Measurements from ENCODE around the gene GKN1.

The GKN1 gene

DNA sequence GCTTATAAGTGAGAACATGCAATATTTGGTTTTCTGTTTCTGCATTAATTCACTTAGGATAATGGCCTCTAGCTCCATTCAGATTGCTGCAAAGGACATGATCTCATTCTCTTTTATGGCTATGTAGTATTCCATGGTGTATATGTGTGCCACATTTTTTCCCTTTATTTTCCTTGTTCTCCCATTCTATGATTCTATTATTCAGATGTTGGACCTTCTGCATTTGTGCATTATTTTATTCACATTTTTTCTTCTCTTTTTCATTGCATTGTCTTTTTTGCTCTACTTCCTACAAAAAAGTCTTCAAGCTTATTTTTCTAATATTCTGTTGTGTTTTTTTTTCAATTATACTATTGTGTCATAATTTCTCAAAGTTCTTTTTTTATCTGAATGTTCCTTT is 27.4 kb downstream of the GKN1 start:
- Histone ChIP-seq H3K9ac (ENCODE audit: low read depth in 1 of 2, low read length in 2 of 2) (no peak overlapping the region), H3K9me3 (ENCODE audit: control insufficient read depth in 2 of 2, low read length in 2 of 2) (no peaks in the 10 kb centered on the region), H3K36me3 (ENCODE audit: control insufficient read depth in 2 of 2, insufficient read depth in 2 of 2, low read length in 2 of 2) (no peaks in the 10 kb centered on the region), H3K27ac (ENCODE audit: low read depth in 2 of 2, low read length in 2 of 2) (no peak overlapping the region), H3K4me1 (ENCODE audit: control insufficient read depth in 2 of 2, insufficient read depth in 2 of 2, low read length in 2 of 2) (no peaks in the 10 kb centered on the region), H3K27me3 (ENCODE audit: control insufficient read depth in 2 of 2, insufficient read depth in 2 of 2, low read length in 2 of 2) (peaks cover 0 to 2% of the 10 kb centered on the region in 2 donors), H3K4me3 (ENCODE audit: low read length in 2 of 2) (no peak overlapping the region)

DNA sequence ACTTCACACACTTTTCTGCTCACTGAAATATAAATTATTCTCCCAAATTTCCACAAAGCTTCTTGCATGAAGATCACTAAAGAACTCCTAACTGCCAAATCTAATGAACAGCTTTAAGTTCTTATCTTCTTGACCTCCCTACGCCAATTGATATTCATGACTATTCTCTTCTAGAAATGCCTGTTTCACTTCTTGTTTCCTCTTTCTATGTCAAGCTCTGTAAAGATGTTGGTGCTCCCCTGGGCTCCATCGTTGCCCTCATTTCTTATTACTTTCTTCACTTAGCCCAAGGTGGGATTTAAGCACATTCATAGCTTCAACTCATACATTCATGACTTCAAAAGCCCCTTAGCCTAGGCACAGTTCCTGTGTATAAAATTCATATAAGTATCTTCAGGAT is 29.3 kb downstream of the GKN1 start:
- no peaks in the 10 kb centered on the region for H3K4me1 ChIP-seq (ENCODE audit: control insufficient read depth in 2 of 2, insufficient read depth in 2 of 2, low read length in 2 of 2)
- no peaks in the 10 kb centered on the region for H3K36me3 ChIP-seq (ENCODE audit: control insufficient read depth in 2 of 2, insufficient read depth in 2 of 2, low read length in 2 of 2)
- H3K9me3 ChIP-seq (ENCODE audit: control insufficient read depth in 2 of 2, low read length in 2 of 2): no peaks in the 10 kb centered on the region
- no peak overlapping the region for H3K4me3 ChIP-seq (ENCODE audit: low read length in 2 of 2)
- peaks cover 0 to 2% of the 10 kb centered on the region in 2 donors for H3K27me3 ChIP-seq (ENCODE audit: control insufficient read depth in 2 of 2, insufficient read depth in 2 of 2, low read length in 2 of 2)
- H3K9ac ChIP-seq (ENCODE audit: low read depth in 1 of 2, low read length in 2 of 2): no peak overlapping the region
- no peak overlapping the region for H3K27ac ChIP-seq (ENCODE audit: low read depth in 2 of 2, low read length in 2 of 2)

DNA sequence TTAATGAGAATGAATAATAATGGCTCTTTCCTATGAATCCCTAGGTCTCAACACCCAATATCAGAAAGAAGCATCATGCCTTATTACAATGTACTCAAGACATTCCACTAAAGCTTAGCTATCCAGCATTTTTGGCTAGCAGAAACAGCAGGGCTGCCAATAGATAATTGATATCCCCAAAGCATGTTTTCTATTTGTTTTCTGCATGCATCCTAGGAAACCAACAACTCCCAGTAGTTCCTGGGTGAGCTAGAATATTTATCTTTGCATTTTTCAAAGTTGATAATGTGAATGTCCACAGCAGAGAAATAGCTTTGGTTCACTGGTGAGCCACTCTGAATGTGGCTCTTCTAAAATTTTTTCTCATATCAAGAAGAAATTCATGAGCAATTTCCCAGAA is 32.7 kb downstream of the GKN1 start:
- H3K27me3 ChIP-seq (ENCODE audit: control insufficient read depth in 2 of 2, insufficient read depth in 2 of 2, low read length in 2 of 2): no peaks in the 10 kb centered on the region
- H3K9me3 ChIP-seq (ENCODE audit: control insufficient read depth in 2 of 2, low read length in 2 of 2): no peaks in the 10 kb centered on the region
- no peaks in the 10 kb centered on the region for H3K36me3 ChIP-seq (ENCODE audit: control insufficient read depth in 2 of 2, insufficient read depth in 2 of 2, low read length in 2 of 2)
- no peaks in the 10 kb centered on the region for H3K4me1 ChIP-seq (ENCODE audit: control insufficient read depth in 2 of 2, insufficient read depth in 2 of 2, low read length in 2 of 2)
- H3K27ac ChIP-seq (ENCODE audit: low read depth in 2 of 2, low read length in 2 of 2): no peak overlapping the region
- H3K9ac ChIP-seq (ENCODE audit: low read depth in 1 of 2, low read length in 2 of 2): no peak overlapping the region
- H3K4me3 ChIP-seq (ENCODE audit: low read length in 2 of 2): no peak overlapping the region

DNA sequence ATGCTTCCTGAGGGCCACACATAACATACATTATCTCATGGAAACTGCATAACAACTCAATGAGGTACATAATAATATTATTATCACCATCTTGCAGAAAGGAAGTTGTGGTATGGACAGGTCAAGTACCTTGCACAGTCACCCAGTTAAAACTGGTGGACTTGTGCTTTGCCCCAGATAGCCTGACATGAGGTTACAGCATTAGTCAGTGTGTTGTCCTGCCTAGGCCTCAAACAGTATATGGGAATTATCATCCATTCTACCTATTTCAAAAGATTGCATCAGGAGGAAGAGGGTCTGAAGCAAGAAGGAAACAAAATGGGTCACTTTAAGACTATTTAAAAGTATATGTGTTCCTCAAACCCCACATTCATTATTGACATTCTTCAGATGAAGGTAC is 33.2 kb downstream of the GKN1 start:
- H3K4me3 ChIP-seq (ENCODE audit: low read length in 2 of 2): no peak overlapping the region
- peaks cover 0 to 2% of the 10 kb centered on the region in 2 donors for H3K4me1 ChIP-seq (ENCODE audit: control insufficient read depth in 2 of 2, insufficient read depth in 2 of 2, low read length in 2 of 2)
- no peaks in the 10 kb centered on the region for H3K9me3 ChIP-seq (ENCODE audit: control insufficient read depth in 2 of 2, low read length in 2 of 2)
- H3K36me3 ChIP-seq (ENCODE audit: control insufficient read depth in 2 of 2, insufficient read depth in 2 of 2, low read length in 2 of 2): no peaks in the 10 kb centered on the region
- peaks cover 0 to 2% of the 10 kb centered on the region in 2 donors for H3K27me3 ChIP-seq (ENCODE audit: control insufficient read depth in 2 of 2, insufficient read depth in 2 of 2, low read length in 2 of 2)
- no peak overlapping the region for H3K27ac ChIP-seq (ENCODE audit: low read depth in 2 of 2, low read length in 2 of 2)
- no peak overlapping the region for H3K9ac ChIP-seq (ENCODE audit: low read depth in 1 of 2, low read length in 2 of 2)

DNA sequence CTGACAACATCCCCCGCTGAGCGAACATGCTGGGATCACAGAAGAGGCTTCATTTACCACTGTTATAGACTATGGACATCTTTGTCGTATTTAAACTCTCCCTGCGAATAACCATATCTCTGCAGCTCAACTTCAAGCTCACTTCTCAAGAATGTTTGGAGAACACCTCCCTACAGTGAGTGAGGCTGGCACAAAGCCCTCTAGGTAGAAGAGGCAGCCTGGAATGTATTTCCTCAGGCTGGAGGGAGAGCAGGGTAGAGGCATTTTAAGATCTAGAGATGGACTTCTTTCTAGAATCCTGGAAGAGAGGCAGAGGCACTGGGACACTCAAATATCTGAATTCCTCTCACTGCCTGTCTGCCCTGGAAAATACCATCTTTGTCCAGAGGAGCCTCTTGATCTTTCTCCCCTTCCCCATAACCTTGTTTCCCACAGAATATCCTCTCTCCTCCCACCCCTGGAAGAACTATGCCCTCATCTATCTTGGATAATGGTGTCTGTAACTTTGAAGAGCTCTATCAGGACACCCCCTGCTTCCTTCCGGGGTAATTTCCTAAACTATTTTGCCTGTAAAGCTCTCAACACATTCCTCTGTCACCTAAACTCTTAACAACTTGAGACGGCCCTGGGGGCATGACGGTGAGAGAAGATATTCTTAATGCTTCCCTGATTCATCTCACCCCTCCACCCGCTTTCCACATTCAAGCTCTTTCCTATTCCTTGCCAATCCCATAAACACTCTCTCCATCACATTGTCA is 36.2 kb downstream of the GKN1 start:
- Histone ChIP-seq H3K36me3 (ENCODE audit: control insufficient read depth in 2 of 2, insufficient read depth in 2 of 2, low read length in 2 of 2) (no peaks in the 10 kb centered on the region), H3K4me3 (ENCODE audit: low read length in 2 of 2) (no peak overlapping the region), H3K9ac (ENCODE audit: low read depth in 1 of 2, low read length in 2 of 2) (no peak overlapping the region), H3K27me3 (ENCODE audit: control insufficient read depth in 2 of 2, insufficient read depth in 2 of 2, low read length in 2 of 2) (peaks cover 9 to 16% of the 10 kb centered on the region in 2 donors), H3K9me3 (ENCODE audit: control insufficient read depth in 2 of 2, low read length in 2 of 2) (no peaks in the 10 kb centered on the region), H3K4me1 (ENCODE audit: control insufficient read depth in 2 of 2, insufficient read depth in 2 of 2, low read length in 2 of 2) (peaks cover 2 to 10% of the 10 kb centered on the region in 2 donors), H3K27ac (ENCODE audit: low read depth in 2 of 2, low read length in 2 of 2) (no peak overlapping the region)

DNA sequence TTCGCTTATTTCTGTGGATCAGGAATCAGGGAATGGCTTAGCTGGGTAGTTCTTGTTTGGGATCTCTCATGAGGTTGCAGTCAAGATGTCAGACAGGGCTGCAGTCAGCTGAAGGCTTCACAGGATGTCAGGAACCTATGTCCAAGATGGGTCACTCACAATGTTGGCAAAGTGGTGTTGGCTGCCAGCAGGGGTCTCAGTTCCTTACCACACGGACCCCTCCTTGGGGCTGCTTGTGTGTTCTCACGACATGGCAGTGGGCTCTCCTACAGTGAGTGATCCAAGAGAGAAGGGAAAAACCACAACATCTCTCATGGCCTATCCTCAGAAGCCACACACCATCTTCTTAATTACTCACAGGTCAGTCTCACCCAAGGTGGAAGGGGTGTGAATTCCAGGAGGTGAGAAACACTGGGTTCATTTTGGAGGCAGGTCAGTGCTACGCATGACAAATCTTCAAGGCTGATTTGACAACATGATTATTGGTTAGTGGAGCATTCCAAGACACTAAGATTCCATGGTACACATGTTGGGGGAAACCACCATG is 37.2 kb downstream of the GKN1 start:
- no peaks in the 10 kb centered on the region for H3K9me3 ChIP-seq (ENCODE audit: control insufficient read depth in 2 of 2, low read length in 2 of 2)
- H3K36me3 ChIP-seq (ENCODE audit: control insufficient read depth in 2 of 2, insufficient read depth in 2 of 2, low read length in 2 of 2): no peaks in the 10 kb centered on the region
- no peak overlapping the region for H3K4me3 ChIP-seq (ENCODE audit: low read length in 2 of 2)
- no peak overlapping the region for H3K27ac ChIP-seq (ENCODE audit: low read depth in 2 of 2, low read length in 2 of 2)
- H3K27me3 ChIP-seq (ENCODE audit: control insufficient read depth in 2 of 2, insufficient read depth in 2 of 2, low read length in 2 of 2): peaks cover 9 to 20% of the 10 kb centered on the region in 2 donors
- H3K9ac ChIP-seq (ENCODE audit: low read depth in 1 of 2, low read length in 2 of 2): no peak overlapping the region
- H3K4me1 ChIP-seq (ENCODE audit: control insufficient read depth in 2 of 2, insufficient read depth in 2 of 2, low read length in 2 of 2): peaks cover 2 to 10% of the 10 kb centered on the region in 2 donors

DNA sequence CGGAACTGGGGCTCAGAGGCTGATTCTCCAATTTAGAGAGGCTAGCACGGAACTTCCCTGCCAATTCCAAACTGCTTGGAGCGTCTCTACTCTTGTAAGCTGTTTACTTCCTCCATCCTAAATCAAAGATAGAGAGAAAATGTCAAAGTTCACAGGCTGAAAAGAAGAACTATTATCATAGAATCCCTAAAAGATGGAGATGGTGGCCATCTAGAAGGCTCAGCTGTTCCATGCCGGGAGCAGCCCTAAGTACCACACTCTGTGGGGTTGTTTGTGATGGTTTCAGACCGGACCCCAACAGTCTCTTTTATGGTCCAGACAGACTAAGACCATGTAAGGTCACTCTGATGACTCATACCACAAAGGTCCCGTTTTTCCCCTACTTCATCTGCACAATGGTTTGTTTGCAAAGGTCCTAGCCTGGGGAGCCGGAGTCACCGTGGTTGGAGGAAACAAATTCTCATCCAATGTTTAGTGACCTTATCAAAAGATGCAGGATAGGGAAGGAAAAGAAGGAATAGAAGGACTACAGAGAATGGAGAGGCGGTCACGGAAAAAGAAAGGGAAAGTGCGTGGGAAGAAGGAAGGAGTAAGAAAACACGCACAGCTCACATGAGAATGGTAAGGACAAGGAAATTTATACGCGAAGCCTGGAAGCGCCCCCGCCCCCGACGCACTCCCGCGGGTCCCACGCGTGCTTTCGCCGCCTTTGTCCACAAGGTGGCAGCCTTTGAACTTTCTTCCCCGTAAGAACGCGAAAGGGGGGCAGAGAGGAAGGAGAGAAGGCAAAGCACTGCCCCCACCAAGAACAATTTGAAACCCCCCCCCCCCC is 38.1 kb downstream of the GKN1 start:
- H3K27me3 ChIP-seq (ENCODE audit: control insufficient read depth in 2 of 2, insufficient read depth in 2 of 2, low read length in 2 of 2): peaks cover 9 to 23% of the 10 kb centered on the region in 2 donors

DNA sequence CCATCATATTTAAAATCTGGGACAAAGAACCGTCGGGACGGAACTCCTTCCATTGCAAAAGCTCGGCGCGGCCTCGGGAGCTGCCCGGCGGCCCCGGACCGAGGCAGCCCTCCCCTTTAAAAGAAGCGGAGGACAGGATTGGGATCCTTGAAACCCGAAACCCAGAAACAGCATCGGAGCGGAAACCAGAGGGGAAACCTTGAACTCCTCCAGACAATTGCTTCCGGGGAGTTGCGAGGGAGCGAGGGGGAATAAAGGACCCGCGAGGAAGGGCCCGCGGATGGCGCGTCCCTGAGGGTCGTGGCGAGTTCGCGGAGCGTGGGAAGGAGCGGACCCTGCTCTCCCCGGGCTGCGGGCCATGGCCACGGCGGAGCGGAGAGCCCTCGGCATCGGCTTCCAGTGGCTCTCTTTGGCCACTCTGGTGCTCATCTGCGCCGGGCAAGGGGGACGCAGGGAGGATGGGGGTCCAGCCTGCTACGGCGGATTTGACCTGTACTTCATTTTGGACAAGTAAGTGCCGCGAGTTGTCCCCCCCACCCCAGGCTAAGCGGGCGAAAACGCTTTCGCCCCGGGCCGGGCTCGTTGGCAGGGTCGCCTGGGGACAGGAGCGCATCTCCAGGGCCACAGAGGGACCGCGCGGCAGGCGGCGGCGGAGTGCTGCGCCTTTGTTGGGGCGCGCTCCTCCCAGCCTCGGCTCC is 38.9 kb downstream of the GKN1 start, which contains the start of gene ANTXR1:
ANTXR1 (plus strand) TSS at position 38 of the 698 bp plus-strand sequence; CDS start at position 359, 321 bp downstream.
- Histone ChIP-seq H3K36me3 (ENCODE audit: control insufficient read depth in 2 of 2, insufficient read depth in 2 of 2, low read length in 2 of 2) (no peaks in the 10 kb centered on the region), H3K27me3 (ENCODE audit: control insufficient read depth in 2 of 2, insufficient read depth in 2 of 2, low read length in 2 of 2) (peaks cover 12 to 23% of the 10 kb centered on the region in 2 donors), H3K9me3 (ENCODE audit: control insufficient read depth in 2 of 2, low read length in 2 of 2) (no peaks in the 10 kb centered on the region), H3K4me1 (ENCODE audit: control insufficient read depth in 2 of 2, insufficient read depth in 2 of 2, low read length in 2 of 2) (peaks cover 2 to 10% of the 10 kb centered on the region in 2 donors), H3K27ac (ENCODE audit: low read depth in 2 of 2, low read length in 2 of 2) (peak within 1 kb of the TSS; percentile 67 to 80), H3K9ac (ENCODE audit: low read depth in 1 of 2, low read length in 2 of 2) (peak within 1 kb of the TSS; percentile 5 to 75), H3K4me3 (ENCODE audit: low read length in 2 of 2) (peak within 1 kb of the TSS; percentile 66 to 74)

More for the DNA sequence above, 38.1 kb downstream of the GKN1 start:
- Histone ChIP-seq H3K4me3 (ENCODE audit: low read length in 2 of 2) (peak overlapping the region; percentile 66 to 74), H3K9ac (ENCODE audit: low read depth in 1 of 2, low read length in 2 of 2) (no peak overlapping the region), H3K9me3 (ENCODE audit: control insufficient read depth in 2 of 2, low read length in 2 of 2) (no peaks in the 10 kb centered on the region), H3K36me3 (ENCODE audit: control insufficient read depth in 2 of 2, insufficient read depth in 2 of 2, low read length in 2 of 2) (no peaks in the 10 kb centered on the region), H3K27ac (ENCODE audit: low read depth in 2 of 2, low read length in 2 of 2) (peak overlapping the region; percentile 67 to 80), H3K4me1 (ENCODE audit: control insufficient read depth in 2 of 2, insufficient read depth in 2 of 2, low read length in 2 of 2) (peaks cover 2 to 10% of the 10 kb centered on the region in 2 donors)

DNA sequence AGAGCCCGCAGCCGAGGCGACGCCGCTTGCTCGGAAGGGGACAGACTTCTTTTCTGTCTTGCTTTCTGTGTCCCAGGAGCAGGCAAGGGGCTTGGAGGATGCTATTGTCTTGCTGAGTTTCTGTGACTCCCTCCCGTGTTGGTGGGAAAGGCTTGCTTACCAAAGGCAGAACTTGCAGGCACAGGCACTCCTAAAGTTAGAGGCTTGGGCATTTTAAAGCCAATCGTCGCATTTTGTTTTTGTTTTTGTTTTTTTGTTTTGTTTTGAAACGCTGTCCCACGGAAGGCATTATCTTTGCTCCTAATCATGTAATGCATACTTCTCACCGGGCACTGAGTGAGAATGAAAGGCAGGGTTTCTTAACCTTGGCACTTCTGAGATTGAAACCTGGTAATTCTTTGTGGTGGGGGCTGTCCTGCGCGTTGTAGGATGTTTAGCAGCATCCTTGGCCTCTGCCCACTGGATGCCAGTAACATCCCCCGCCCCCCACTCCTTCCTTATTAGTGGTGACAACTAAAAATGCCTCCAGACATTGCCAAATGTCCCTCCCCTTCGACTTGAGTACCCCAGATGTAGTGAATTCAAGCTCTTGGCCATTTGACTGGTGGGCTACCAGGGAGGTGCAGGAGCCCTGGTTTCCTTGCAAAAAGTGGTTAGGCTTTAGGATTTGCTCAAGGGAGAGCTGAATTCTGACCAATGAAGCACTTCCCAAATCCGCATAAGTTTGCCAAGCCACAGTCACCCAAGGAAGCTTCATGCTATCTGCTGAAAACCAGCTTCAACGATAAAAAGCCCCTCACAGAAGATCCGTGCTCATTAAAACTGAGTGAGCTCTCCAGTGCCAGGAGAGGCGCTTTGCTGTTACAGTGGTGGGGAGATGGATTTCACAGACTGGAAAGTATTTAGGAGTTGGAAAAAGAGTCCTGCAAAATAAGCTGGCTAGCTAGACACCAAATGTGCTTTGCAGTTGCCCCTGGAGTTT is 39.7 kb downstream of the GKN1 start:
- peak overlapping the region; percentile 67 to 80 for H3K27ac ChIP-seq (ENCODE audit: low read depth in 2 of 2, low read length in 2 of 2)
- peak overlapping the region; percentile 66 to 74 for H3K4me3 ChIP-seq (ENCODE audit: low read length in 2 of 2)

More for the DNA sequence above, 39.7 kb downstream of the GKN1 start:
- Histone ChIP-seq H3K9me3 (ENCODE audit: control insufficient read depth in 2 of 2, low read length in 2 of 2) (no peaks in the 10 kb centered on the region), H3K27me3 (ENCODE audit: control insufficient read depth in 2 of 2, insufficient read depth in 2 of 2, low read length in 2 of 2) (peaks cover 13 to 23% of the 10 kb centered on the region in 2 donors), H3K9ac (ENCODE audit: low read depth in 1 of 2, low read length in 2 of 2) (peak overlapping the region; percentile 5 to 18), H3K36me3 (ENCODE audit: control insufficient read depth in 2 of 2, insufficient read depth in 2 of 2, low read length in 2 of 2) (no peaks in the 10 kb centered on the region), H3K4me1 (ENCODE audit: control insufficient read depth in 2 of 2, insufficient read depth in 2 of 2, low read length in 2 of 2) (peaks cover 2 to 10% of the 10 kb centered on the region in 2 donors)
